ENCODE measurements around the gene FAM89A.
"Not testable (repeated sequence)": the region's sequence is repeated elsewhere in the genome, so short reads cannot be mapped to it uniquely, and the experiment has no call there.

The FAM89A gene

GRCh38 chr1:231029247-231029646 lies 10.8 kb downstream of the FAM89A start:
- not testable (repeated sequence) for DNase-seq

- no peak for DNase-seq
Observed at GRCh38 chr1:231028682-231029081, 11.4 kb downstream of the FAM89A start.

DNA sequence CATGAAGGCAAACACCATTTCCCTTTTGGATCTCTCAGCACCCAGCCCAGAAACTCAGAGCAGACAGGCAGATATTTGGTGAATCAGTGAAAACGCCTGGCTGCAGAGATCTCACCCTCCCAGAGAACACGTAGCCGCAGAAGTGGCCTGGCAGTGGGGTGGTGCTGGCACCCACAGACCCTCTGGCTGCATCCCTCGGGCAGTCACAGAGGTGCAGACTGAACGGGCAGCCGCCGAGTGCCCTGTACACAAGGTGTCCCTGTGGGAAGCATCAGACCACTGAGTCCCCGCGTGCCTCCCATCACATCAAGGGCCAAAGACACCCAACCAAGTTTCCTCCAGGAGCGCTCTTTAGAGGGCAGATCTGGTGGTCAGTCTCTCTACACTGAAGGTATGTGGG lies 12.1 kb downstream of the FAM89A start:
- no peak for DNase-seq

- no peak for DNase-seq
Observed at GRCh38 chr1:231027136-231027925, 12.7 kb downstream of the FAM89A start.

DNA sequence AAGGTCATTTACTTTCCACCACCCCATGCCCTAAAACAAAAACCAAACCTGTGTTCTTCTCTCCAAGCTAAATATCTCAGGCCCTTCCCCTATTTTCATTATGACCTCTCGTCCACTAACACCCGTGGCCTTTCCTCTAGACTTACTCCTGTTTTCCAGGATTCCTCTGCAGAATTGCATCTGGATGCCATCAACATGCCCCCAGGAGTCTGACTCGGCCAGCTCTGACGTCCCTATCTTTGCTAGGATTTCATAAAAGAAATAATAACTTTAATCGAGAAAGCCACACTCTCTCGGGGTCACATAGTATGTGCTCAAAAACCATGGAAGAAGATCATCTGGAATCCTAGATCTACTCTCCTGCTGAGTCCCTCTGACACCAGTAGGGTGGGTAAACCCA lies 13.5 kb downstream of the FAM89A start:
- no peak for DNase-seq

DNA sequence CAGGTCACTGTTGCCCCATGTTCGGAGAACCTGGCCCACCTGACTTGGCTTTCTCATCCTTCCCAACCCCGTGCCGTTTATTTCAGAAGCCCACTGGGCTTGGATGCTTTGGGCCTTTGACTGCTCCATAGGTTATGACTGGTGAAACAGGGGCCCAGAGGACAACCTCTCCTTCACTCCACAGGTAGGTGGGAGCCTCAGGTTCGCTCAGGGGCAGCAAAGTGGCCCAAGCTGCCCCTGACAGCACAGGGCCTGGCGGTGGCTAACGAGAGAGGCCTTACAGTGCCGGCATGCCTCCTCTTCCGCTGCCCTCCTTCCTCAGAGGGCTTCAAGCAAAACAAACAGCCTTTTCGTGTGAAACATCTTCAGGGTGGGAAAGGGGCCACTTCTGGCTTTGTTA lies 16.9 kb downstream of the FAM89A start:
- no peak for DNase-seq

DNA sequence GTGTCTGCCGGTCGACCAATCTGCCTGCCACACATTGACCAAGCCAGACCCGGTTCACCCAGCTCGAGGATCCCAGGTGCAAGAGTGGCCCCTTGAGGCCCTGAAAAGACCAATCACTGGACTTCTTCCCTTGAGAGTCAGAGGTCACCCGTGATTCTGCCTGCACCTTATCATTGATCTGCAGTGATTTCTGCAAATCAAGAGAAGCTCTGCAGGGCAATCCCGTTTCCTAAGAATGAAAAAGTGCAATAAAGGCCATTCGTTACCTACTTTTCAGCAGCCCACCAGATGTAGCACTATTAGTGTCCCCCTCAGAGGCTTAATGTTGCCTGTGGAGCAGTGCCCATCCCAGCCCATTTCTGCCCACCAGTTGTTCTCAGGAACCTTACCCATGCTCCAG lies 17.5 kb downstream of the FAM89A start:
- not testable (repeated sequence) for DNase-seq

GRCh38 chr1:231021540-231022031 lies 18.5 kb downstream of the FAM89A start:
- DNase-seq: no peak

DNA sequence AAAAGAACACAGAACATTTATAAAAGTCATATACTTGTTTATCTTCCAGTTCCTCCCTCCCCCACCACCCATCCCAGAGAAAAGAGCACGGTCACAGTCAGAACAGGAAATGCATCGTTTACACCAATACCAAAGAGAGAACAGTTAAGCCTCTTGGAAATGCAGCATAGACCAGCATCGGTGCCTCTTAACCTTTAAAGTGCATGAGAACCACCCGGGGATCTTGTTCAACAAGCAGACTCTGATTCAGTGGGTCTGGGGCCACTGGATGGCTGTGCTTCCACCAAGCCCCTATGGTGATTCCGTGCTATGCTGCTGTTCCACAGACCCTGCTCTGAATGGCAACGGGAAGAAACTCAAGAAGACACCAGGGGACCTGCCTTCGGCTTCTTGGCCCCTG lies 19.2 kb downstream of the FAM89A start:
- DNase-seq: no peak

DNA sequence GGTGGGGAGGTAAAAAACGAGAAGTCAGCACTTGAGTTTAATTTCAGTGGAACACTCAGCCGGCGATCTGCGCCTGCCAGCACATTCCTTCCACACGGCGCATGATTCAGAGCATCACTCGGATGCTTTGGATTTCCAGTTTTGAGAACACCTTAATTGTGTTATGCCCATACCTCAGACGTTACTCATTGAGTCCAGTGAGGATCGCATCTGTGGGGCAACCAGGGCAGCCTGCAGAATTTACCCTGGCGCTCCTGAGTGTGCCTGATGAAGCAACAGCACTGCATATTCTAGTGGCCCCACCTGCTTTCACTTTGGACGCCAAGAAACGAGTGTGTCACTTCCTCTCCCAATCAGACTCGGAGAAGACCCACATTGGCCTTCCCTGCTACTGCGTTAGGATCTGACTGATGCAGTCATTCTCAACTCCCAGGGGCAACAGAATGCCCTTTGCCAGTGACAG lies 19.9 kb downstream of the FAM89A start:
- DNase-seq: no peak

GRCh38 chr1:231019711-231020110 lies 20.3 kb downstream of the FAM89A start:
- no peak for DNase-seq

DNA sequence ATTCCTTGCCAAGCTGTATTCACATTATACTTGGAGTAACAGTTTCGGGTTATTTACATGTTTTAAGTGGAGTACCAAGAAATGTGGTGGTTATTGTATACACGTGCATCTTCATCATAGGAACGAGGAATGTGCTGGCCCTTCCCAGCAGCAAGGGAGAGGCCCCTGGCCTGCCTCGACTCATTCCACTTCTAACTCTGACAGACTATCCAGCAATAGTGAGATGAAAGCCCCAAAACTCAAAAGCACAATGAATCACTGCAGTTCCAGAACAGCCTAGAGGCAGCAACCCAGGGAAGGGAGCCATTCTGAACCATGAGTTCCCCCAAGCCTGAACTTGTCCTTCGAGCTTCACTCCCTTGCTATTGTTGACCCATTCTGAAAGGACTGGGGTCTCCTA lies 23.1 kb downstream of the FAM89A start:
- DNase-seq: no peak

DNA sequence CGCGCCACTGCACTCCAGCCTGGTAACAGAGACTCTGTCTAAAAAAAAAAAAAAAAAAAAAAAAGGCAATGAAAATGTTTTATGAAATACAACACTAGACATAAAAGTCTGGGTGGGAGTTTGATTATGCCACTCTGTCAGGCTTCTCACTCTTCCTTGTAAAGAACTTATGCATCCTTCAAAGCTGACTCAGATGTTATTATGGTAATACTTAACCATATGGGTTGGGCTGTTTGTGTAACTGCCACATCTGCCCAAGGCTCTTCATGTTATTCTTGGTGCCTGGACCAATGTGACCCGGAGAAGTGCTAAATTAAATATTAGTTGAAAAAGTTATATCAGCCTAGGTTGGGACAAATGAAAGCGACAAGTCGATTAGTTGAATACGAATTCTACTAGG lies 23.8 kb downstream of the FAM89A start:
- no peak for DNase-seq

GRCh38 chr1:231013391-231014015 lies 26.6 kb downstream of the FAM89A start:
- DNase-seq: no peak

DNA sequence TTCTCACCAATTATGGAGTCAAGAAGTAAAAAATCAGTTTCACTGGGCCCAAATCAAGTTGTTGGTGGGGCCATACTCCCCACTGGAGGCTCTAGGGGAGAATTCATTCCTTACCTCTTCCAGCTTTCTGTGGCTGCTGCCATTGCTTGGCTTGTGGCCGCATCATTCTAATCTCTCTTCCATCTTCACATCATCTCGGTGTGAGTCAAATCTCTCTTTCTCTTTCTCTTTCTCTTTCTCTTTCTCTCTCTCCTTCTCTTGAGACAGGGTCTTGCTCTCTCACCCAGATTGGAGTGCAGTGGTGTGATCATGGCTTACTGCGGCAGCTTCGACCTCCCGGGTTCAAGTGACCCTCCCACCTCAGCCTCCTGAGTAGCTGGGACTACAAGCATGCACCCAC lies 28.1 kb downstream of the FAM89A start:
- no peak for DNase-seq

GRCh38 chr1:231011360-231011759 lies 28.7 kb downstream of the FAM89A start:
- DNase-seq: no peak

GRCh38 chr1:231007535-231007934 lies 32.5 kb downstream of the FAM89A start:
- DNase-seq: not testable (repeated sequence)

DNA sequence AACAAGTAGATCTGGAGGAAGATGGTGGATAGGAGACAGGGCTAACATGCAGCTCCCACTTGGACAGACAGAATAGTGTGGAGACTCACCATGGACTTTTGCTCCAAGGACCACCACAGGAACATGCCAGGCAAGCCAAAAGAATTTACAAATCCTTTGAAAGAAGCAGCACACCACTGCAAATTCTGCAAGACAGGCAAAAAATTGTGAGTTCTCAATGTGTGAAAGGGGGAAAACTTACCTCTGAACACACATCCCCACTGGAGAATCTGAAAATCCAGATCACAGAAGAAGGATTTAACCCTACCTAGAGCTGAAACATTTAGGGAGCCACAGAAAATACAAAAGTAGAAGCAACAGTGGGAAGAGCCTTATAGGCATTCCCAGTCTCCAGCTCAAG lies 38.2 kb downstream of the FAM89A start:
- no peak for DNase-seq

GRCh38 chr1:231000639-231001038 lies 39.4 kb downstream of the FAM89A start:
- no peak for DNase-seq

DNA sequence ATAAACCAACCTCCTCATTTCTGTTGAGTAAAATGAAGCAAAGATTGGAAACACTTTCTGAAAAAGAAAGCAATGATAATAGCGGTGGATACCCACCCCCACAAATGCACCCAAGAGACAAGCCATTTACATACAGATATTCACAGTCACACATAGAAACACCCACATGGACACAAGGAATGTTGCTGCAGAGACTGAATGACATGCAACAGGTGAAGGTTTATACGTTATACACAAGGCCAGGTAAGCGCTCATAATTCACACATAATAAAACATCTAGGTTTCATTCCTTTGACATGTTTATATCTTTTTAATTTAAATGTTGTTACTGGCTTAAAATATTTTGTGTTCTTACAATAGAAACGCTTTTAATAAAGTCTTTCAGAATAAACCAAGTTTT lies 39.9 kb downstream of the FAM89A start:
- DNase-seq: no peak

- DNase-seq: no peak
Observed at GRCh38 chr1:230994860-230995259, 45.2 kb downstream of the FAM89A start.

GRCh38 chr1:230992100-230992774 lies 47.8 kb downstream of the FAM89A start:
- DNase-seq: no peak

DNA sequence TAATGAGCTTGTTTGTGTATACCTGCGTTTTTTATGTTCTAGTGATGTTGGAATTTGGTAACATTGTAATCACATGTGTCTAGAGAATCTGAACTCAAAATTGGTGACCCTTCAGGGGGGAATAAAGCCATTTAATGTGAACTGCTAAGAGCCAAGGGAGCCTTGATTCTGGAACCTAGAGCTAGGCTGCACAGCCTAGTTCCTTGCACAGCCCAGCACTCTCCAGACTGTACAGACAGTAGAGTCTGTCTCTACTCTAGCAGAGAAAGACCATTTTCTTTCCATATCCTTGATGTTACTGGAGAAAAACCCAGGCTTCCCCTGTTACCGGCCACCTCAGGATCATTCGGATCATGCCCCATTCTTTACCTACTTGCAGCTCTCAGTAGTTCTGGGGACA lies 52.6 kb downstream of the FAM89A start:
- no peak for DNase-seq

DNA sequence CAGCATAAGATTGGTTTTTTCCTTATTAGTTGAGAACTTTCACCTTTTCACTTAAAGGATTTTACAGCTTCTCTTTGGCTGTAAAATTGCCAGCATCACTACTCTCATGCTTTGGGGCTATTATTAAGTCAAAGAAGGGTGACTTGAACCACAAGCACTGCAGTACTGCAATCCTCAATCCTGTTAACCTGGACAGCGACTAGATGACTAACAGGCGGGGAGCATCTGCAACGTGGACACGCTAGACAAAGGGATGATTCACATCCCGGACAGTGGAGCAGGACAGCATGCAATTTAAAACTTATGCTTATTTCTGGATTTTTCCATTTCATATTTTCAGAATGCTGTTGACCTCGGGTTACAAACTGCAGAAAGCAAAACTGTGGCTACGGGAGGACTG lies 53.1 kb downstream of the FAM89A start:
- DNase-seq: no peak
